ENCODE results near the gene SGPP2.
"Not testable (repeated sequence)": the region's sequence is repeated elsewhere in the genome, so short reads cannot be mapped to it uniquely, and the experiment has no call there.

SGPP2 gene

DNA sequence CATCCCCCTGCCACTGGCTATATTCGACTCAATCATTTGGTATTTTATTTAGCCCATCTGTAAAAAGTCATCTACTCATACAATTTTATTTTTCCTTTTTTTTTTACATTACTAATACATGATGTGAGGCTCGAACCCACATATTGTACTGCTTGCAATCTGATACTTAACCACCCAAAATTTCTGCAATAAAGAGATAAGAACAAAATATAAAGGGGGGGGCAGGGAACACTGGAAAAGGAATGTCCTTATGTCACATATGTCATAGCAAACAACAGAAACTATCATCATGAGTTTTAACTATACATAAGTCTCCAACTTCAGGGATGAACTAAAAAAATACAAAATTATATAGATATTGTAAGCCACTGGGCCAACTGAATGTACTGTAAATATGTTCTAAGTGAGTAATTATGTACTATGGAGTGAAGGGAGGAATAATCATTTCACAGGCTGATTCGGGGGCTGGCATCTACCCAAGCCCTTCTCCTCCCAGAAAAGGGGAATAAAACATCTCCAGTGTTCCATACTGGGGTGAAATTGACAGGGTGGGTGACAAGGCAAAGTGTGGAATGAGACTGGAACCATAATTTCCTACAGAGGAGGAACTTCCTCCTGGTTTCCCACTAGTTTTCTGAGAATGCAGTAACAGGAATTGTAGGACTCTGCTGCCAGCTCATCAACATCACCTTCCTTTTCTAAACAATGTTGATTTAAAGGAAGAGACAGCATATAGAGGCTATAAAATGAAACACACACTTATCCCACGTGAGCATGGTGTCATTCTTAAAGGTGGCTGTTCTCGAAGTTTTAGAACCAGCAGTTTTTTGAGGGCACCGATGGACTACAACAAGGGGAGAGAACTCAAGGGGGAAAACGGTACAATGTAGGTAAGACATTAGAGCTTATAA lies 152.1 kb downstream of the SGPP2 start:
- DNase-seq (ENCODE audit: low spot score), result no peak

DNA sequence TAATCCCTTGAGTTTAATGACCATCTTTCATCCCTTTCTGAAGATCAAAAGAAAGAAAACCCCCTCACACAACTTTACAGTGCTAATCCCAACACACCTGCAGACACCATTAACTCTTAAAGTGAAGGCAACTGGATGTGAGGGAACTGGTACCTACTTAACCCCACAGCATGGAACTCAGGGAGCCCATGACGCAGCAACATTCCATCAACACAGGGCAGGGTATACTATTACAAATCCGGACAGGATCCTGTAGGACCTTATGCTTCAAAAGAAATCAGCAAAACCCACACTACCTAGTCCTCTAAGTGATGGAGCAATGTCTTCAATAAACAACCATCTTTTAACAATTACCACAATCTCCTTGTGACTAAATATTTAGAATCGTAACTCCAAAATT lies 153.0 kb downstream of the SGPP2 start:
- DNase-seq (ENCODE audit: low spot score), result no peak

DNA sequence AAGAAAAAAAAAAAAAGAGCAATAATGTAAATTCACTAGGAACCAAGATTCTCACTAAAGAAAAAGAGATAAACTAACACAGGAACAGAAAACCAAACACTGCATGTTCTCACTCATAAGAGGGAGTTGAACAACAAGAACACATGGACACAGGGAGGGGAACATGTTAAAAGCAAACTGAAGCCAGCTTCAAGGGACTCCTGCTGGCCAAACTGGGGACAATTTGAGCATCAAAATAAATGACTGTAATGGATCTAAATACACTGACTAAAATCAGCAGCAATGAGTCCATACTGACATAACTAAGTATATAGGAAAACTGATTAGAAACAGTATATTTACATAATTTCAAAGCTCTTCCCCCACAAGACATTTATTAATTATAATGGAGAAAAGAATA lies 158.6 kb downstream of the SGPP2 start:
- DNase-seq (ENCODE audit: low spot score), result no peak

DNA sequence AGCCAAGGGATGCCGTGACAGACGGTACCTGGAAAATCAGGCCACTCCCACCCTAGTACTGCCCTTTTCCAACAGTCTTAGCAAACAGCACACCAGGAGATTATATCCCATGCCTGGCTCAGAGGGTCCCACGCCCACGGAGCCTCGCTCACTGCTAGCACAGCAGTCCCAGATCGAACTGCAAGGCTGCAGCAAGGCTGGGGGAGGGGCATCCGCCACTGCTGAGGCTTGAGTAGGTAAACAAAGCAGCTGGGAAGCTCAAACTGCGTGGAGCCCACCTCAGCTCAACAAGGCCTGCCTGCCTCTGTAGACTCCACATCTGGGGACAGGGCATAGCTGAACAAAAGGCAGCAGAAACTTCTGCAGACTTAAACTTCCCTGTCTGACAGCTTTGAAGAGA lies 160.2 kb downstream of the SGPP2 start:
- not testable (repeated sequence) for DNase-seq (ENCODE audit: low spot score)

DNA sequence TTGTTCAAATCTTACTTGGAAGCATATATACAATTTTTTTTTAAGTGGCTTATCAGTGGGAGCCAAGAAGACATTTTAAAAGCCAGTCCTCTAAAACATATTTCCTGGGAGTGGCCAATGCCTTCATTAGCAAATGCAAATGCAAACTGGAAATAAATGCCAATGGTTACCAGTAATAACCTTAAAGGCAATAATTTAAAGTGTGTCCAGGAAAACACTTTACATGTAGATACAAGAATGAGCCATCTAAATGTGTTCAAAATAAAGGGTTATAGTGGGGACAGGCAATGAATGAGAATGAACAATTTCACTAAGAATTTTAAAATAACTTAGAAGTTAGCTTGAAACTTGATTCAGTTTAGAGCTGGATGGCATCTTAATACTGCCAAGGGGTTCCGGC lies 167.3 kb downstream of the SGPP2 start:
- no peak for DNase-seq (ENCODE audit: low spot score)

DNA sequence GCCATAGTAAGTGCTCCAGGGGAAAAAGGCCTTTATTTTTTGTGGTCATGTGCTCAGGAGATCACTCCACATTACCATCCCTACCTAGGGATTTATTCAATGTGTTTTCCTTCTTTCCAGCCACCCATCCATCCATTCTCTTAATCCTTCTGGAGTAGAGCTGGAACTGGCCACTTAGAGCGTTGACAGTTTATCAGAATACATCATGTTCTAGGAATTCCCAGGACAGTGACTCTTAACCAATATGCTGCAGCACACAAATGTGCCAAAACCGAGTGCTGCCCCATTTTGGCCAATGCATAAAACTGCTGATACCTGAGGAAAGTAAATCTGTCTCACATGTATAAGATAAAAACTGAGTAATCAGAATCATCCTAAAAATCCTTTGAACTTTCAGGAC lies 167.8 kb downstream of the SGPP2 start:
- DNase-seq (ENCODE audit: low spot score), result no peak

DNA sequence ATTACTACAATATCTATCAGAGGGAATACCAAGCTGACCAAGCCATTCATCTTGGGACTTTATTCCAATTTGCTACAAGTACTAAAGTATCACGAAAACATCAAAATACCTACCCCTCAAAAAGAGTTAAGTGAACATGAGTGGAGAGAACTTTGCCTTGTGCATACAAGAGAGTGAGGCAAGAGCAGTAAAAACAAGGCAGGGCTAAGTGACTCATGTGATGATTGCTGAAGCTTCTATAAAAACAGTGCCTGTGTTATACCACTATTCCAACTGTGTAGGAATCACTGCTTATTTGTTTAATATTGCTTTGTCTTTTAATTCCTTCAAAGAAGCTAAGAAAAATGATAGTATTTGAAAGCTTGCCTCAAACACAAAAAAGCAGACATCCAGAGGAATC lies 170.3 kb downstream of the SGPP2 start:
- DNase-seq (ENCODE audit: low spot score), result no peak

DNA sequence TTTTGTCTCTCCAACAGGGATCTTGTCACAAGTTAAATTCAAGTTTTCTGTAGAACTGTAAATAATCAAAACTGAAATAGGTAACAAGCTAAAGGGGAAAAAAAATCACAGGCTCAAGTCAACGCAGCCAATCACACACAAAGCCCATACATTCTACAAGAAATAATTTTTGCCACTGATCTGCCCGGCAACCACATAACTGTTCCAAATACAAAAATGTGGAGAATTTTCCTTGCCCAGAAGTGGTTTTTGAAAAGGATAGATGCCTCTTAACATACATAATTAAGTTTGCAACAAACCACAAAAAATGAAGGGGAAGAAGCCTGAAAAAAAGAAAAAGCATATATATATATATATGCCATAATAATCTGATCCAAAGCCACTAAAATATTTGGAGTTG lies 171.2 kb downstream of the SGPP2 start:
- DNase-seq (ENCODE audit: low spot score), result no peak

DNA sequence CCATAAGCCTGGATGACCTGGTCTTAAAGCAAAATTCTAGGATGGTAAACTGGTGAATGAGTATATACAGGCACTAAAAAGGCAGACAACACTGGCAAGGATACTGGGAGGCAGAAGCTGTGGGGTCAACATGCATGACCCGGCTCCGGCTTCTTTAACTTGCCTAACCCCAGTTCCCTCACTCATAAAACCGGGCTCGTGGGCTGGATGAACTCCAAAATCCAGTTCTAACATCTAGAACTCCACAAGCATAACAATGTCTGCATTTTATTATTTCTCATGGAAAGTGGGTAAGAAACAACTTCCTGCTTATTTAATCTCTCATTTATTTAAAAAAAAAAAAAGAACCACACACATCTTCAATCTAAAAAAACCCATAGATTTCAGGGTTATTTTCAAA lies 174.3 kb downstream of the SGPP2 start:
- no peak for DNase-seq (ENCODE audit: low spot score)

DNA sequence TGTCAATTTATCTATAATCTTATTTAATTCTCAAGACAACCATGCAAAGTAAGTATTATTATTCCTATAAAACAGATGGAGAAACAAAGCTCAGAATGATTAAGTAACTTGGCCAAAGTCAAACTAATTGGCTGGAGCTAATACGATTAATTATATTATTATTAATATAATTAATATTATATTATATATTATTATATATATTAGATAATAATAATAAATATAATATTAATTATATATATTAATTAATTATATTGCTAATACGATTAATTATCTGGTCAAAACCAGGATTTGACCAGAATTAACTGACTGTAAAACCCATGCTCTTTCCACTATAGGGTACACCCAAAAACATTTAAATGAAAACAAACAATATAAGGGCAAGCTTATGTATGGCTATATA lies 179.2 kb downstream of the SGPP2 start:
- no peak for DNase-seq (ENCODE audit: low spot score)

DNA sequence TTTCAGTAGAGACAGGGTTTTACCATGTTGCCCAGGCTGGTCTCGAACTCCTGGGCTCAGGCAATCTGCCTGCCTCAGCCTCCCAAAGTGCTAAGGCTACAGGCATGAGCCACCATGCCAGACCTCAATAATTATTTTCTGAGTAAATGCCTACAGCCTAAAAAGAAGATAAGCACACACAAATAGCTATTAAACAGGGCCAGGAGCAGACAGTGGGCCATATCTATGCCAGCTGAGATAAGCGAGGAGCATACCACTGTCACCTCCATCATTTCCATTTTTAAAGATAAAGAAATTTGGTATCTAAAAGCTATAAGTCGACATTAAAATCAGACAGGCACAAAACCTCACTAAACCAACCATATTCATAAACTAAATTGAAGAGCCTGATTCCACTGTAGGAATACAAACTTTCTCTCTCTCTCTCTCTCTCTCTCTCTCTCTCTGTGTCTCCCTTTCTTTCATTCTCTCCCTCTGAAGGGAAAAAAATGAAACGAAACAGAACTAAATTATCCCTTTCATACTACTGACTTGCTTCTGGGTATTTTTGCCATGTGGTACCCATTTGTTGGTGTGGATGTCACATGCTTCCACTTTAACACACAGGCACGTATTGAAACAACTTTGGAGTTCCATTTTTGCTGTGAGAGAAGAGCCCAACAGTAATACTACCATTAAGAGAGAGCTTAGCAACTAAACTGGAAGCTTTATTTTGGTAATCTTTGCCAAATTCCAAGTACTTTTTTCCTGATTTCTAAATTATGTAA lies 180.6 kb downstream of the SGPP2 start:
- no peak for DNase-seq (ENCODE audit: low spot score)

DNA sequence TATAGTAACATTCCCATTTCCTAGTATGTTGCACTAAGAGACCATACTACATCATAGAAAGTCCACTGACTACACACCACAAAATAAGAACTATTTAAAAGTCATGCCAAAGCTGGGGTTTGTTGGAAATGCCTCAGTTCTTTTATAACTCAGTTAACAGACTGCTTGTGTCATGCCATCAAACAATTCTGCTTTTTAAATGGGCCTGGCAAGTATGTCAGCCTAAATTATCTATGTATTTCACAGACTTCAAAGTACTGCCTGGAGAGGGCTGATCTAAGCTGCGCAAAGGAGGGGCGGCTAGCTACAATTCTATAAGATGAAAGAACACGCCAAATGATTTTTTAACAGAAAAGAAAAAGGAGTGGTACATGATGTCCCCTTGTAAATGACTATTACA lies 182.0 kb downstream of the SGPP2 start:
- DNase-seq (ENCODE audit: low spot score), result no peak

DNA sequence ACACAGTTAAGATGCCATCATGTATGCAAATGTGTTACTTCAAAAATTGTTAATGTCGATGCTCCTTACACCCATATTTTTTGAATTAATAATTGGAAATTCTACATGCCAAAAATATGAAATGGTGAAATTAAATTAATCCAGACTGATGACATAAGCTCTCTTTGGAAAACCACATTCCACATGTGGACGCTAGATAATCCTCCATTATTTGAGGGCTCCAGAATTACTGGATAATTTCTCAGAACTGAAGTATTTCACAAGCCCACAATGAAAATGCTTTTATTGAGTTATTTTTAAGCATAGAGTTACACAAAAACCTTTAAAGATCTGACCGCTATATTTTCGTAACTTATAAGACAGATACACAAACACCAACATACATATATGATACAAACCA lies 183.7 kb downstream of the SGPP2 start:
- no peak for DNase-seq (ENCODE audit: low spot score)

DNA sequence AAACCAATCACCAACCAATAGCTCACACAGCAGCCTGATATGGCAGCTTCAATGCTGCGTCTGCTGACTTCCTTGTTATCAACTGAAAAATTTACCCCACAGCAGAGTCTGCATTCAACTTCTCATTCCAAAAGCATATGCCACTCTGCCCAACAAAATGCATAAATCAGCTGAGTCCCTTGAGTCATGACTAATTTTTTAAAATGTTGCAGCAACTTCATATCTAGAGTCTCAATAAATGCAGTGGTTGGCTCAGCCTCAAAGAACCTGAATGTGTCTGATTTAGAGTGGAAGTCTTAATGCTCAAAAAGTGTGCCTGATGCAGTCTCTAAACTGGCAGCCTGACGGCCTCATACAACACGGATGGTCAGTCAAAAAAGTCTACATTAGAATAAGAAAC lies 185.0 kb downstream of the SGPP2 start:
- DNase-seq (ENCODE audit: low spot score), result no peak

Data from kidney capillary endothelial cell (primary cell).